NCI-H345 treated with DMSO at 0.1 percent for 48 hours (cell line): ENCODE data around the gene CCDC82.

ENCODE experiments used
- DNase-seq: peaks from one replicate; lab custom pipeline; 2025; ENCODE audit not compliant: unreplicated experiment; lab: John Stamatoyannopoulos, UW

CCDC82 gene

DNA sequence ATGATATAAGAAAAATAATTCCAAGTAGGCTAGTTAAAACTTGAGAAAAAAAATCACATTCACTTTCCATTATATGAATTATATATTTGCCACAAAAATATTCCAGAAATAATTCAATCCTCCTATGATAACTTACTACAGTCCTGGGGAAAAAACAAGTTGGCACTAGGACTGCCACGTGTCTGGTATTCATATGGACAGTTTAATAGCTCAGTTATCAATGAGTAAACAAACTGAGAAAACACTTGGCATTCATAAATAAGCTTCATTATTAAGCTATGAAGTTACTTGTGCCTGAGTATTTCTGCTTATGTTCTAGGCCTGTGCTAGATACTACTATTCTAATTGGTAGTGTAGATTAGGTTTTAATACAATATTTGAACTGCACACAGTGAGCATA is 24.2 kb downstream of the CCDC82 start:
- DNase-seq, result no peak

DNA sequence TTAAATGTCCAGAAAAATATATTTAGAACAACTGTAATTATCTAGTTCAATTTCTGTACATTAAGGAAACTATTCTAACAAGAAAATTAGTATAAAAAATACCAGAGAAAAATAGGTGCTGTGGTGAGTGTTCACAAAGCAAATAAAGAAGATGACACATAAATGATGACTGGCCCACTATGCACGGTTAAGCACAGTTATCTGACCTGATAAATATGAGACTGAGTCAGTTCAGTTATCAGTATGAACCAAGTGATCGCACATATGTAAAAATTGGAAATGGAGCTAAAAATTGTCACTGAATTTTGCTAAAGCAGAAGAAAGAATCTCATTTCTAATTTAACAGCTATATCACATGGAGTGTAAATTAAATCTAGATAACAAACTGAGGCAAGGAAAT is 27.9 kb downstream of the CCDC82 start:
- DNase-seq, result no peak

DNA sequence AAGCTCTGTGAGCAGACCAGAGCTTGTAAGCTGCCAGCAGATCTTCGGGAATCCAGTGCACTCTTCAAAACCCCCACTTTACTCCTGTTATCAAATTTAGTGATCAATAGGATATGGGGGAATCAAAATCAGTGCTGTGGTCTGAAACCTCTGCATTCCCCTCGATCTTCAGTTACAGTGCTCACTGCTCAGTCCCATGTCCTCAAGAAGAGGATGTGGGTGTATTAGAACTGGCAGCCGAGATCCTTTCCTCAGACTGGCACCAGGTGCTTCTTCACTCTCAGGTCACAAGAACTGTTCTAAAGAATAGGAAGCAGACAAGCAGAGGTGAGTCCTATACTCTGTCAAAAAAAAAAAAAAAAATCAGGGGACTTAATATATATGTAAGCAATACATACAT is 31.4 kb downstream of the CCDC82 start:
- no peak for DNase-seq

DNA sequence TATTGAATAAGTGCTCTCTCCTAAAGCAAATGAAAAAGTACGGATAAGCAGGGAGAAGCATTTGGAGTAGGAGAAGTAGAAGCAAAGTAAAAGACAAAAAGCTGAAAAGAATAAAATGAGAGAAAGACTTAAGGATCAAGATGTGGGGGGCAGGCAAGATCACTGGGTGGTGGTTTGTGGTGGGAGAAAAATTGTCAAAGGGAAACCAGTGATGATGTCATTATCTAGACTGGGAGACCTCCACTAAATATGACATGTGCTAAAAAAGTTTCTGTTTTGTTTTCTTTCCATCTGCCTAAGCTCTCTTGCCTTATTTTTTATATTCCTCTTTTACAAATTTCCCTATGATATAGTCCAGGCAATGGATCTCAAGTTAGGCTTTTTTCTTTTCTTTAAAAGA is 31.9 kb downstream of the CCDC82 start:
- DNase-seq, result no peak

DNA sequence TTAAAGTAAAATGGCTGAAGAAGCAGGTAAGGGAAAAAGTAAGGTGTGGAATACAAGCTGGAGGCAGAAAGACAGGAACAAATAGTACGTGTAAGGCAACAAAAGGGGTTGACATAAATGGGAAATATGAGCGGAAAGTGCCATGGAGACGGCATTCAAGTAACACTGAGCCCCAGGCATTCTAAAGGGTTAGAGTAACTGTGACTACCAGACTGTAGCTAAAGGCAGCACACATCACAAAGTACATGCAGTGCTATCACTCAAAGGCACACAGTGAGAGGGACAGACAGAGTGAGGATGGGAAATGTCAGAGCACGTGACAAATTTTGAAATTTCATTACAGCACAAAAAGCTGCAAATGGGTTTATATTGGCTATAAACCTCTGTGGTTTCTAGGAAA is 32.9 kb downstream of the CCDC82 start:
- DNase-seq, result no peak

DNA sequence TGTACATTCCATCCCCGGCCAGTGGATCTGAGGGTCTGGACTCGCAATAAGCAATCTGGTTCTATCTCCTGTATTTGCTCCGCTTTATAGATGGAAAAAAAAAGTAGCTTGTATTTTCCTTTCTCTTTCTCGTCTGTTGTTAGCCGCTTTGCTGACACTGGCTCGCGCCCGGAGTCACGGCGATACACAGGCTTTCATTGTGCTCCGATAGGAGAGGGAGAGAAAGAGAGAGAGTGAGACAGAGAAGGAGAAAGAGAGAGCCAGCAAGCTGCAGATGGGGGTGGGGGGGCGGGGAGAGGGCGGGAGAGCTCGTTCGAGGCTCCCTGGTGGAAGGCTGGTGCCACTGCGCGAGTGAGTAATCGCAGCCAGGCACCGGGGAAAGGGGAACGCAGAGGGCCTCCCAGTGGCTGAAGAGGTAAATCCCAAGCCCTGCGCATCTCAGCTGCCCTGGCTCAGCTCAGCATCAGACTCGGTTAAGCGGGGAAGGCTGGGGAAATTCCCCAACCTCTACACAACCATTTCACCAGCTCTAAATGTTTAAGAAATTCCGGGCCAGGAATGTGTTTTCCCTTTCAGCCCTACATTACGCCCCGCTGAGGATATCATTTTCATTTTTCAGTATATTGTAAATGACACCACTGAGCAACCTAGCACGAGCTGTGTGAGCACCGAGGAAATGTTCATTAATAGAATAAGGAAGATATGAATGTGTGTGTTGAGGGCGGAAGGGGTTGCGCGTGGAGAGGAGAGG is 46.6 kb downstream of the CCDC82 start, which contains the start of gene MAML2:
Gene MAML2 (minus strand): TSS at position 235 of the 751 bp plus-strand sequence. CDS start 1,300 bp downstream, outside the sequence.
- peak; percentile 79 for DNase-seq

DNA sequence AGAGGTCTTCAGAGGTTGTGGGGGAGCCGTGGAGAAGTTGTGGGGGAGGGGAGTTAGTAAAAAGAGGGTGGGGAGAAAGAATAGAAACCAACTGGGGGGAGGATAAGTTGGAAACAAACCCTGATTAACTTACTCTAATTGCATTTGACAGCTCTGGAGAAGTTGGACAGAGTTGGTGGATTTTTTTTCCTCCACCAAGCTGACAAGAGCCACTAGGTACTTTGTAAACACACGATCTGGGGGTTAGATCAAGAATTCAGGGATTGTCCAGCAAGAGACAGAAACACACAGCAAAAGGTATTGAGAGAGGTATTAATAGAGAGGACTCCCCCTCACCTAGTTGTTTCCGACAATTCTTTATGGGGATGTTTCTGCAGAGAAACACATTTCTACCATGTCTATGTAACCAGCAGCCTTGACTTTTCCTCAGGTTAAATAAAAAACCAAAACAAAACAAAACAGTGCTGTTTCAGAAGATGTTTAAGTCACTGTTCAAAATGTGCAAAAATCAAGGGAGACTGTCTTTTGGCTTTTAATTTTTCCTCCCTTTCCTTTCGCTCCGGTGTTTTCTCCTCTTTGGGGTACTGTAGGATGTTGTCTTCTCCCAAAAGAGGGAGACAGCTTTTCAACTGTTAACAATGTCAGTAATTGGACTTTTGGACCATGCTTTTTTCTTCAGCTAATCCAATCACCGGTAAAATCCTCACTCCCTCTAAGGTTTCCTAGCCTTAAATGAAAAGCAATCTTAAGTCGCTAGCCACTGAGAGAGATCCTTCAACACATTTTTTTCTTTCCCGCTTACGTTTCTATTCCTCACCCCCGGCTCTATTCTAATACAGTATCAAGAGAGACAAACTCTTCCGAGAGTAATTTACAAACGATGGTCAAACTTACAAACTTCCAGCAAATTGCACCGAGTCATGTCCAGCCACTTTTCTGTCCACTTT is 47.4 kb downstream of the CCDC82 start:
- DNase-seq, result no peak

DNA sequence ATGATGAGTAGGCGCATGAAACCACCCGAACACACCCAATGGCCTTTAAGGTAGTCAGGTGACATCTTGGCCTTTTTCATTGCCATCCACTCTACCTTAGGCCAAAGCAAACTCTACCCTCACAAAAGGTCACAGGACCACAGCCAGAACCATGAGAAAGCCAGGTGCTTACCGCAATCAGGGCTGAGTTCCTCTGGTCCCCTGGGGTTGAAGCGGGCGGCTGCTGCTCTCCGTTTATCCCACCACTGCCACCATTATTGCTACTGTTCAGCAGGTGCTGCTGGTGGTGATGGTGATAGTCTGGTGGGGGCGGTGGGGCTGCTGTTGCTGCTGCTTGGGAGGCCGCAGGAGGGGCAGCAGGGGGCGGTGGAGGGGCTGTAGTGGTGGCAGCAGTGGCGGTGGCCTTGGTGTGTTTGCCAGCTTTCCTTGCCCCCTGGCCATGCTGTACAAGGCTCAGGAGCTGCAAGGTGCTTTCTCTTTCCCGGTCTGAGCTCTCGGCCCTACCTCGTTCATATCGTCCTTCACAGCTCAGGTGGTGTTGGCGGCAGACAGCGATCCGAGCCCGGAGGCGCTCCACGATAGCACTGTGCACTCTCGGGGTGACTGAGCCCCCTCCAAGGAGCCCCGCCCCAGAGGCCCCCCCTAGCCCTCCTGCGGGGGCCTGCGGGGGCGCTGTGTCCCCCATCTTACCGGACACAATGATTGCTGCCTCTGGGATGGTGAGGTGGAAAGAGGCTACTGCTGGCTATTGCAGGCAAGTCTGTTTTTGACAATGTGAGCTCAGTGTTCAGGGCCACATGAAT is 48.3 kb downstream of the CCDC82 start:
- DNase-seq, result no peak

DNA sequence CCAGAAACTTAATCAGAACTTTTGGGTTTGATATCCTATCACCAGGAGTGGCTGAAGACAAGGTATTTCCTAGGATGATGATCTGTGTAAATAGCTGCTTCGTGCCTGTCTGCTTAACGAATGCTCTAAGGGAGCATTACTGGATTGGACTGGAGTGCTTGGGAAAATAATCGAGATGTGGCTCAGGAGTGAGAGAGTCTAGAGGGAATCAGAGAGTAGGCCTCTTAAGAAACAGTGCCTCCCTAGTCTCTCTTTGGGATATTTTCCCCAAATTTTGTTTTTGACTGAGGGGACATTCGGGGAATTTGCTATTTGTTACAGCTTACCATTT is 49.2 kb downstream of the CCDC82 start:
- no peak for DNase-seq

DNA sequence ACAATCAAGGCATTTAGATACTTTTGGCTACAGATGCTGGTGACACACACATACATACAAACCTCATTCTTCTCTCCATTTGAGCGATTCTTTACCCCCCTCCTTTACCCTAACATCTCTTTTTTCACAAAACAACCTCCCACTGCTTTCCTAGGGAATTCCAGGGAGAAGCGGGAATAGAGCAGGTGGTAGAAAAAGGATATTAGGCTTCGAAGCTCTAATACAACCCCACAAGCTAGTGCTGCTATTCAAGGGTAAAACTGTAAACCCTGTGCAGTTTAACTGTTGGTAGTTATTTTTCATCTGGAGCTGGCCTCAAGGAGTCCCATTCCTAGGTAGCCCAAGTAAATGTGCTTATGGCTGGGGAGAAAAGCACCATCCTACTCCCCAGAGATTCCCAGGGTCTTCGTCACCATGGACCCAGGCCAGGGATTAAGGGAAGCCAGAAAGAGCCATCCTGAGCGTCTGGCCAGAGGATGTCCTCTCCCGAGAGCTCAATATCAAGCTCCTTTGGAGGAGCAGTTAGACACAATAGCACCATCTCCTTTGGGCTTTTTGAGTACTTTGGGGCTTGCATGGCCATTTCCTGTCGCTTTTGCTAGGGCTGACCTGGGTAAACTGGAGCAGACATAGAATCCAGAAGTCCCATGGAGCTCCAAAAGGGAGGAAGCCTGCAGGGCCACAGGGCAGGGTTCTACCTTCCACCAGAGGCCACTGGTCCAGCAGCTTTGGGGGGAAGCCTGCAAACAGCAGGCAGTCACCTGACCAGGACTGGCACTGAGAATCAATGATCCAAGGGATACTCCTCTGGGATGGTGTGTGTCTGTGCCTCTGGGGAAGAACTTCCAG is 49.8 kb downstream of the CCDC82 start:
- no peak for DNase-seq

DNA sequence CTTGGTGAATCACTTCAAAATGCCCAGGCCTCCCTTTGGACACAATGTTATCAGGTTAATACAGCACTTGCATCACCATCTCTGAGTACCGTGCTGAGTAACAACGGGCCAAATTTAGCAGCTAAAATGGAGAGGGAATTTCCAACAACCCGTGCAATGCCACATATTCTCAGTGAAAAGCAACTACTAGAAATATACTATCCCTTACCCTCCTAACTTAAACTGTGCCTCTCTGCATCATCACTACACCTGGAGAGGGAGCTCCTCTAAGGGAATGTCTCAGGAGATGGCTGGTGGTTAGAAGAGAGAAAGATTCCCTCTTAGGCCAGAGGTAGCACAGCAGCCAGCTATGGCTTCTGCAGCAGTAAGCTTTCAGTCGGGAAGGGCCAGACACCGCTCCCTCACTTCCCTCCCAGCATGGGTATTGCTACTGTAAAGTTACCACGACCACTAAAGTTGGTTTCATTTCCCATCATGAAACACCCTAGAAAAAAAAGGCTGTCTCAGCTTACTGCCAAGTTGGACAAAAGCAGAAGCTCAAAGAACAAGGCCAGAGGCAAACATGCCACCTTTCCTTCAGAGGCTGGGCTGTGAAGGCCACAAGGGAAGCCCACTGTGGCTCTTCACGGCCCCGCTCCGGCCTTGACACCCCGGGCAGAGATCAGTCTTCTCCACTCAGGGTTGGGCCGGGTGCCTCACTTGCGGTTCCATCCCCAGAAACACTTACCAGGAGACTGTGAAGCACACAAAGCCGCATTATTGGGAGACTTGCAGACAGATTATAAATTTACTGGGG is 50.6 kb downstream of the CCDC82 start:
- DNase-seq, result no peak

DNA sequence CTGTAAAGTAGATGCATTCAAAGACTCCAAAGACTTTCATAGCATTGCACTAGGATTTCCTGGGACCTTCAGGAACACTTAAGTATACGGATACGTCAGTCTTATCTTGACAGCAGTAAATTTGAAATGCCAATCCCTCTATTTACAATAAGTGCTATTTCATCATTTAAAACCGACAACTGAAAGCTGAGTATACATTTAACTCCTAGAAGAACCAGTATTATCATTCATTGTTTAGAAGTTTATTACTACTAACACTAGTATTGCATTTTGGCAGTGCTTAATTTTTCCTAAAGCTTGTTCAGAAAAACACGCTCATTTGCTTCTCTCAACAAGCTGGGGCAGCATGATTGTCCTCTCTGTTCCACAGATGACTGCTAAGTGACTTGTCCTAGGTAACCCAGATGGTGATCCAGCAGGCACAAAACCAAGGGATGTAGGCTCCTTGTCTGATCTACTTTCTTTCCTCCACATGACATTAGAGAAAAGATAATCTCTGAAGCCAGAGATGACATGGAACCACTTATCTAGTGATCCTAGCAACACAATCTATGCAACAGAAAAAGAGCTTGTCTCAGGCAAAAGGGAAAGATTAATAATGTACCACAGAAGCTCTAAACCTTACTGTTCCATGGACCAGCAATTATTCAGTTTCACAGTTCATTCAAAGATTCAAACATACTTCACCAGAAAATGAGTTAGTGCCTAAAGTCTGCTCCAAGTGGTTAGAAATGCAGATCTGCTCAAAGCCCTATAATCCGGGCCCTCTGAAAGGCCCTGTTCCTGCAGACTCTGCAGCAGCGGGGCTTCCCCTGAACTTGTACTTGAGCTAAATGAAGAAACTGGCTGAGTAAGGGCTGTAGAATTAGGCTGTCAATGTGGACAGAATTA is 51.9 kb downstream of the CCDC82 start:
- no peak for DNase-seq

DNA sequence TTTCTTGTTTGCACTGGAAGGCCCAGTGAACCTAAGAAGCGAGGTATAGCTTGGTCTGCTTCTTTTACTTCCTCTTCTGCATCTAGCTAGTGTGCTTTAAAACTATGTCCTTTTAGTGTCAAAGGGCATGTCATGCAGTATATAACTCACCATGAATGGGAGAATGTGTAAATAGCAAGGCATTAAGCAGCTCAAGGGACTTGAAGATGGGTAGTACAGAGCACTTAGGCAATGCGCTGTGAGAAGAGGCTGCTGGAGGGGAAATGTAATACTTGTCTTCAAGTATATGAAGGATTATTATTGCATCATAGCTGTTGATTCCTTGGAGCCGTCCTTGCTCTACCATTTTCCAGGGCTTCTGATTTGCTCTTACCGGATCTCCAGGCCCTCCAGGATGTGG is 54.3 kb downstream of the CCDC82 start:
- no peak for DNase-seq

DNA sequence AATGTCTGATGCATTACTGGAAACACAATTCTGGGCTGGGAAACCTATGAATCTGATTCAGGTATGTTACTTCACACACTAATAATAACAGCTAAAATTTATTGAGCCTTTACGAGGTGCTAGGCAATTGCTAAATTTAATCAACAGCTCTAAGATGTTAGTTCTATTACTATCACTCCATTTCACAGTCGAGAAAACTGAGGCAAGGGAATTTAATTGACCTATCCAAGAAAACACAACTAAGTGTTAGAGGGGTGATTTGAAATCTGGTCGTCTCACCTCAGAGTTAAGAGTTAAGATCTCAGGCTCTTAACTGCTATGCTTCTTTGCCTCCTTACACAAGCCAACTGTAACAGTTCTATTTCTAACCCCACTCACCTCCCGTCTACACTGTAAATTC is 55.5 kb downstream of the CCDC82 start:
- DNase-seq, result no peak

DNA sequence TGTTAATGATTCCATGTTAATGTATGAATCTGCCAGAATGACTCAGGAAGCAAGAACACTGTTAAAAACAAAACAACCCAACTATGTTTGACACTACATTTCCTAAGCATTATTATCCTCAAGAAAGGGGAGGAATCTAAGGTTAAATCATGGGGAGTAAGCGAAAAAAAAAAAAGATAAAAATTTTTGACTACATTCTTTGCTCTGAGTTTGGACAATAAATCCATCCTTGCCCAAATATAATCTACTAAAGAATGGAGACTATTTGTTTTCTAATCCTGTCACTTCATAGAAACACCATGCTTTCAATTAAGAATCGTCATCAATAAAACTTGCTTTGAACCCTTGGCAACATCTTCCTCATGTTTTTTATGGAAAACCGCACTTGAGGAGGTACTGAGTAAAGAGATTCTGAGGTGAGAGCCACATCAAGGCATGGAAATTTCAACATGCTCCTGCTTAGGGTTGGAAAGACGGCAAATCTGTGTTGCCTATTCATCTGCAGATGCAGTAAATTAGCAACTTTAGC is 56.5 kb downstream of the CCDC82 start:
- no peak for DNase-seq

DNA sequence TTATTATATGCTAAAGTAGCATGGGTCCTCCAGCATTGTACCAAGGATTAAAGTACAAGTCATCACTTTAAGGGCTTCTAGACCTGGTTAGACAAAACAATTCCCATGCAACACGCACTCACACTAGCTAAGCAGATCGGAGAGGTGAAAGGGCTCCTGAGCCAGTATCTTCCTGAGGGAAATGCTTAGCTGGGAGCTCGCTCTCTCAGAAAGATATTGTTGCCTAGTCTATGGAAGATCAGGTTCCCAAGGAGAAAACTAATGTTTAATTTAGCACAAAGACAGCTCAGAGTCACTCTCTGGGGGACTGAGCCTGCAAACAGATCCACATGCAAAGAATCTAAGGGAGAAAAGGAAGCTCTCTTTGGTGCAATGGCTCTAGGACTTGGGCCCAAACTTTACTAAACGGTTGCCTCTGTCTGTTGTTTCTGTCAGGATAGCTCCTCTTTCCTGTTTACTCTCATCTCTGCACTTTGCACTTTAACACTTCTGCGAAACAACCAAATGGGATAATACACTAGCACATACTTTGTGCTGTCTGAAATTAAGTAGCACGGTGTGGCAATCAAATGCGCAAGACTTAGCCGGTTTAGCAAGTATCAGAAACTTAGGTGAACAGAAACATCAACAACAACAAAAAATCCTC is 57.5 kb downstream of the CCDC82 start:
- no peak for DNase-seq

DNA sequence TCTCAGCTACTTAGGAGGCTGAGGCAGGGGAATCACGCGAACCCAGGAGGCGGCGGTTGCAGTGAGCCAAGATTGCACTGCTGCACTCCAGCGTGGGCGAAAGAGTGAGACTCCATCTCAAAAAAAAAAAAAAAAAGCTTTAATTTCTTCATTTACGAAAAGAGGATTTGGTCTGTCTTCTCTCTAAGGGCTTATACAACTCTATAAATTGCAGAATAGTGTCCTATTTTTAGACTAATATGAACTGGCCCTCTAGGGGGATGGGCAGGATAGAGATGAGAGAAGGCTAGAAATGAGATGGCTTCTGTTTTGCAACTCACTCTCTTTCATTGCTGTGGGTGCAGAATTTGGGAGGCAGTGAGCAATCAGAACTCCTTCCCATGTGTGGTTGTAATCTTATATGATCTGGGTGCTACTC is 58.0 kb downstream of the CCDC82 start:
- DNase-seq, result no peak

DNA sequence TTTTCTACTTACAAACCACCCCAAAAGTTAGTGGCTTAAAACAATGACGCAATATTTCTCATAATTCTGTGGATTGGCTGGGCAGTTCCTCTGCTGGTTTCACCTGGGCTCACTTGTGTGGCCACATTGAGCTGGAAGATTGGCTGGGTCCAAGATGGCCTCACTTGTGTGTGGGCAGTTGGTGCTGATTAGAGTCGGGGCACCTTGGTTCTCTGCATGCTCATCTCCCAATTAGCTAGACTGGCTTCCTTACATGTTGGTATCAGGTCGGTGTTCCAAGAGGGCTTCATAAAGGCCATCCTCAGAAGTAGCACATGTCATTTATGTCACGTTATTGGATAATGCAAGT is 59.2 kb downstream of the CCDC82 start:
- DNase-seq, result no peak
